ENCODE results near the gene AADACL4. TPM values are rescaled to one million over a fixed set of nuclear protein-coding genes. Genes with fewer than 3 reads are reported as not detected.

AADACL4 gene
- total and polyA plus RNA-seq, 2 of the 8 experiments (the other 6 are each of a cell fraction or from before 2014, with no cell fraction given) = 0.08 TPM; not detected in 1

DNA sequence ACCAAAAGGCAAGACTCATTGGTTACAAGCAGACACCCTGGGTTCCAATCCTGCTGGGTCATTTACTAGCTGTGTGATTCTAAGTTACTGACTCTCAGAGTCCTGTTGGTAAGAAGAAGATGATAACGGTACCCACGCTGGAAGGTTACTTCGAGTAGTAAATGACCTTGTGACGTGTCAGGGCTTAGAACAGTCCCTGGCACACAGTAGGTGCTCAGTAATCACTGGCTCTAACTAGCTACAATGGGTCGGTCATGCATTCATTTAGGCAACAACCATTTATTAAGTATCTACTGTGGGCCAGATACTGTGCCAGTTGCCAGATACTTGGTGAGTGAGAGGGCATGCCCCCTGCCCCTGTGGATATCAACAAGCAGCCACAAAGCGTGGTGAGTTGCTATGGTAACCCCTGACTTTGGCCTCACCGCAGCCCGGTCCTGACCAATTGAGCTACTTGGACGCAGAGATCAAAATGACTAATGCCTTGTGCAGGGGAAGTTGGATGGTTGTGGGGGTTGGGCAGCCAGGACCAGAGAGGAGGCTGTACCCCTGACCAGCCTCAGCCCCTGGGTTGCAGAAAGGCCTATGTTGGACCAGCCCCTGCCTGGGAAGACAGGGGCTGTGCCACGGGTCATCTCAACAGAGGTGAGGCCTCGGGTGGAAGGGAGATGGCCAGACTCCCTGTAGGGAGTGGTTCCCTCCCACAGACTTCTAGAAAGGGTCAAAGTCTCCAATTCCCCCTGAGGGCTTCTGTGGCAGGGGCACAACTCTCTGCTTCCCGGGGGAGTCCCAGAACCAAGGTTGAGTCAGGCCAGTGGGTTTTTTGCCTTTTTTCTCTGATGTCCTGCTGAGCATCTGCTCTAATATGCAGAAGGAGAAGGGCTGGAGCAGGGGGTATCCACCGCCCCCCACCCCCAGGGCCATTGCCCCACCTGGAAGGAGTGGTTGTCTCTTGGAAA, 41.9 kb upstream of the AADACL4 start (continued):
- TF ChIP-seq, protein P1, sequence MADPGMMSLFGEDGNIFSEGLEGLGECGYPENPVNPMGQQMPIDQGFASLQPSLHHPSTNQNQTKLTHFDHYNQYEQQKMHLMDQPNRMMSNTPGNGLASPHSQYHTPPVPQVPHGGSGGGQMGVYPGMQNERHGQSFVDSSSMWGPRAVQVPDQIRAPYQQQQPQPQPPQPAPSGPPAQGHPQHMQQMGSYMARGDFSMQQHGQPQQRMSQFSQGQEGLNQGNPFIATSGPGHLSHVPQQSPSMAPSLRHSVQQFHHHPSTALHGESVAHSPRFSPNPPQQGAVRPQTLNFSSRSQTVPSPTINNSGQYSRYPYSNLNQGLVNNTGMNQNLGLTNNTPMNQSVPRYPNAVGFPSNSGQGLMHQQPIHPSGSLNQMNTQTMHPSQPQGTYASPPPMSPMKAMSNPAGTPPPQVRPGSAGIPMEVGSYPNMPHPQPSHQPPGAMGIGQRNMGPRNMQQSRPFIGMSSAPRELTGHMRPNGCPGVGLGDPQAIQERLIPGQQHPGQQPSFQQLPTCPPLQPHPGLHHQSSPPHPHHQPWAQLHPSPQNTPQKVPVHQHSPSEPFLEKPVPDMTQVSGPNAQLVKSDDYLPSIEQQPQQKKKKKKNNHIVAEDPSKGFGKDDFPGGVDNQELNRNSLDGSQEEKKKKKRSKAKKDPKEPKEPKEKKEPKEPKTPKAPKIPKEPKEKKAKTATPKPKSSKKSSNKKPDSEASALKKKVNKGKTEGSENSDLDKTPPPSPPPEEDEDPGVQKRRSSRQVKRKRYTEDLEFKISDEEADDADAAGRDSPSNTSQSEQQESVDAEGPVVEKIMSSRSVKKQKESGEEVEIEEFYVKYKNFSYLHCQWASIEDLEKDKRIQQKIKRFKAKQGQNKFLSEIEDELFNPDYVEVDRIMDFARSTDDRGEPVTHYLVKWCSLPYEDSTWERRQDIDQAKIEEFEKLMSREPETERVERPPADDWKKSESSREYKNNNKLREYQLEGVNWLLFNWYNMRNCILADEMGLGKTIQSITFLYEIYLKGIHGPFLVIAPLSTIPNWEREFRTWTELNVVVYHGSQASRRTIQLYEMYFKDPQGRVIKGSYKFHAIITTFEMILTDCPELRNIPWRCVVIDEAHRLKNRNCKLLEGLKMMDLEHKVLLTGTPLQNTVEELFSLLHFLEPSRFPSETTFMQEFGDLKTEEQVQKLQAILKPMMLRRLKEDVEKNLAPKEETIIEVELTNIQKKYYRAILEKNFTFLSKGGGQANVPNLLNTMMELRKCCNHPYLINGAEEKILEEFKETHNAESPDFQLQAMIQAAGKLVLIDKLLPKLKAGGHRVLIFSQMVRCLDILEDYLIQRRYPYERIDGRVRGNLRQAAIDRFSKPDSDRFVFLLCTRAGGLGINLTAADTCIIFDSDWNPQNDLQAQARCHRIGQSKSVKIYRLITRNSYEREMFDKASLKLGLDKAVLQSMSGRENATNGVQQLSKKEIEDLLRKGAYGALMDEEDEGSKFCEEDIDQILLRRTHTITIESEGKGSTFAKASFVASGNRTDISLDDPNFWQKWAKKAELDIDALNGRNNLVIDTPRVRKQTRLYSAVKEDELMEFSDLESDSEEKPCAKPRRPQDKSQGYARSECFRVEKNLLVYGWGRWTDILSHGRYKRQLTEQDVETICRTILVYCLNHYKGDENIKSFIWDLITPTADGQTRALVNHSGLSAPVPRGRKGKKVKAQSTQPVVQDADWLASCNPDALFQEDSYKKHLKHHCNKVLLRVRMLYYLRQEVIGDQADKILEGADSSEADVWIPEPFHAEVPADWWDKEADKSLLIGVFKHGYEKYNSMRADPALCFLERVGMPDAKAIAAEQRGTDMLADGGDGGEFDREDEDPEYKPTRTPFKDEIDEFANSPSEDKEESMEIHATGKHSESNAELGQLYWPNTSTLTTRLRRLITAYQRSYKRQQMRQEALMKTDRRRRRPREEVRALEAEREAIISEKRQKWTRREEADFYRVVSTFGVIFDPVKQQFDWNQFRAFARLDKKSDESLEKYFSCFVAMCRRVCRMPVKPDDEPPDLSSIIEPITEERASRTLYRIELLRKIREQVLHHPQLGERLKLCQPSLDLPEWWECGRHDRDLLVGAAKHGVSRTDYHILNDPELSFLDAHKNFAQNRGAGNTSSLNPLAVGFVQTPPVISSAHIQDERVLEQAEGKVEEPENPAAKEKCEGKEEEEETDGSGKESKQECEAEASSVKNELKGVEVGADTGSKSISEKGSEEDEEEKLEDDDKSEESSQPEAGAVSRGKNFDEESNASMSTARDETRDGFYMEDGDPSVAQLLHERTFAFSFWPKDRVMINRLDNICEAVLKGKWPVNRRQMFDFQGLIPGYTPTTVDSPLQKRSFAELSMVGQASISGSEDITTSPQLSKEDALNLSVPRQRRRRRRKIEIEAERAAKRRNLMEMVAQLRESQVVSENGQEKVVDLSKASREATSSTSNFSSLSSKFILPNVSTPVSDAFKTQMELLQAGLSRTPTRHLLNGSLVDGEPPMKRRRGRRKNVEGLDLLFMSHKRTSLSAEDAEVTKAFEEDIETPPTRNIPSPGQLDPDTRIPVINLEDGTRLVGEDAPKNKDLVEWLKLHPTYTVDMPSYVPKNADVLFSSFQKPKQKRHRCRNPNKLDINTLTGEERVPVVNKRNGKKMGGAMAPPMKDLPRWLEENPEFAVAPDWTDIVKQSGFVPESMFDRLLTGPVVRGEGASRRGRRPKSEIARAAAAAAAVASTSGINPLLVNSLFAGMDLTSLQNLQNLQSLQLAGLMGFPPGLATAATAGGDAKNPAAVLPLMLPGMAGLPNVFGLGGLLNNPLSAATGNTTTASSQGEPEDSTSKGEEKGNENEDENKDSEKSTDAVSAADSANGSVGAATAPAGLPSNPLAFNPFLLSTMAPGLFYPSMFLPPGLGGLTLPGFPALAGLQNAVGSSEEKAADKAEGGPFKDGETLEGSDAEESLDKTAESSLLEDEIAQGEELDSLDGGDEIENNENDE (IDR thresholded peaks at IDR 0.05; ENCODE audit: insufficient replicate concordance, low read length) = no peak
- TF ChIP-seq CHD1 (IDR thresholded peaks at IDR 0.05; ENCODE audit: low read depth, low read length) (no peak), KDM1A (IDR thresholded peaks at IDR 0.05; ENCODE audit: borderline replicate concordance, low read length) (no peak), HDAC6 (IDR thresholded peaks at IDR 0.05; ENCODE audit: low read depth, low read length) (no peak)

All from H1 (cell line).